Mesenchymal stem cell (in vitro differentiated cells and primary cell): ENCODE data around the gene ATRNL1.

Source experiments
- DNase-seq: peaks from one replicate; pipeline ENCODE4 v3.0.0-alpha.2; 2013
- H2AFZ ChIP-seq: one replicate; pipeline ENCODE4 v1.6.1; 2013; ENCODE audit warnings: low read depth, mild to moderate bottlenecking, control low read depth, inconsistent platforms, low read length, moderate library complexity
- H2AK5ac ChIP-seq: 2 replicates; pipeline ENCODE4 v1.6.1; 2013; ENCODE audit warnings: low read length, moderate library complexity, mild to moderate bottlenecking, inconsistent platforms; ENCODE audit not compliant: severe bottlenecking
- H2BK120ac ChIP-seq: one replicate; pipeline ENCODE4 v1.6.1; 2013; ENCODE audit warnings: low read depth, mild to moderate bottlenecking, inconsistent platforms, low read length, moderate library complexity
- H2BK12ac ChIP-seq, 2 experiments: one replicate each; pipeline ENCODE4 v1.6.1; 2013; ENCODE audit warnings: inconsistent platforms in 2 of 2, low read length in 2 of 2, mild to moderate bottlenecking in 2 of 2, moderate library complexity in 2 of 2, control low read depth in 1 of 2
- H2BK15ac ChIP-seq: one replicate; pipeline ENCODE4 v1.6.1; 2013; ENCODE audit warnings: mild to moderate bottlenecking, low read depth, inconsistent platforms; ENCODE audit not compliant: poor library complexity, severe bottlenecking
- H2BK5ac ChIP-seq: 2 replicates; pipeline ENCODE4 v1.6.1; 2013; ENCODE audit warnings: low read depth, mild to moderate bottlenecking, low read length, control low read depth, inconsistent platforms; ENCODE audit not compliant: poor library complexity, severe bottlenecking
- H3K14ac ChIP-seq, 2 experiments: one replicate each; pipeline ENCODE4 v1.6.1; 2013; ENCODE audit warnings: inconsistent platforms in 2 of 2, low read length in 2 of 2, control low read depth in 1 of 2, mild to moderate bottlenecking in 1 of 2, moderate library complexity in 1 of 2
- H3K18ac ChIP-seq, 2 experiments: one replicate each; pipeline ENCODE4 v1.6.1; 2013; ENCODE audit warnings: inconsistent platforms in 2 of 2, low read length in 2 of 2, control low read depth in 1 of 2, low read depth in 1 of 2, mild to moderate bottlenecking in 1 of 2
- H3K23ac ChIP-seq, 2 experiments: one replicate each; pipeline ENCODE4 v1.6.1; 2013; ENCODE audit warnings: inconsistent platforms in 2 of 2, low read length in 2 of 2, mild to moderate bottlenecking in 2 of 2, moderate library complexity in 2 of 2, control low read depth in 1 of 2
- H3K27ac ChIP-seq: 2 replicates; pipeline ENCODE4 v1.5.1; 2013; ENCODE audit warnings: mild to moderate bottlenecking, moderate library complexity, low read length, control low read depth, inconsistent platforms; ENCODE audit not compliant: poor library complexity, severe bottlenecking
- H3K27me3 ChIP-seq, 2 experiments: 2 replicates each; pipeline versions ENCODE4 v1.6.1 to v1.7.0; 2013; ENCODE audit warnings: low read length in 2 of 2, mild to moderate bottlenecking in 2 of 2, moderate library complexity in 2 of 2, control low read depth in 1 of 2, inconsistent platforms in 1 of 2; ENCODE audit not compliant: control insufficient read depth in 1 of 2, insufficient read depth in 1 of 2
- H3K36me3 ChIP-seq, 2 experiments: 2 replicates each; pipeline versions ENCODE4 v1.6.1 to v1.7.0; 2013; ENCODE audit warnings: low read length in 2 of 2, control low read depth in 1 of 2, inconsistent platforms in 1 of 2, low read depth in 1 of 2, mild to moderate bottlenecking in 1 of 2; ENCODE audit not compliant: insufficient read depth in 2 of 2, control insufficient read depth in 1 of 2
- H3K4ac ChIP-seq, 2 experiments: one replicate each; pipeline ENCODE4 v1.6.1; 2013; ENCODE audit warnings: inconsistent platforms in 2 of 2, low read length in 2 of 2, mild to moderate bottlenecking in 2 of 2, moderate library complexity in 2 of 2, control low read depth in 1 of 2, low read depth in 1 of 2
- H3K4me1 ChIP-seq: 2 replicates; pipeline ENCODE4 v1.6.1; 2013; ENCODE audit warnings: low read depth, low read length, control low read depth; ENCODE audit not compliant: control insufficient read depth, insufficient read depth
- H3K4me2 ChIP-seq: 2 replicates; pipeline ENCODE4 v1.6.1; 2013; ENCODE audit warnings: low read length, mild to moderate bottlenecking, inconsistent platforms; ENCODE audit not compliant: poor library complexity, severe bottlenecking
- H3K4me3 ChIP-seq, 2 experiments: 2 replicates each; pipeline versions ENCODE4 v1.5.1 to v1.7.0; 2013; ENCODE audit warnings: low read length in 2 of 2, mild to moderate bottlenecking in 2 of 2, control low read depth in 1 of 2, low read depth in 1 of 2; ENCODE audit not compliant: insufficient read depth in 1 of 2
- H3K79me1 ChIP-seq: replicated peaks from 2 replicates; pipeline ENCODE4 v1.6.1; 2013; ENCODE audit warnings: mild to moderate bottlenecking, control low read depth, low read length, inconsistent platforms; ENCODE audit not compliant: poor library complexity, severe bottlenecking
- H3K9ac ChIP-seq: 2 replicates; pipeline ENCODE4 v1.7.0; 2013; ENCODE audit warnings: mild to moderate bottlenecking, low read length, moderate library complexity
- H3K9me3 ChIP-seq: 2 replicates; pipeline ENCODE4 v1.7.0; 2013; ENCODE audit warnings: mild to moderate bottlenecking, low read length; ENCODE audit not compliant: control insufficient read depth
- H4K8ac ChIP-seq: one replicate; pipeline ENCODE4 v1.6.1; 2013; ENCODE audit warnings: inconsistent platforms, mild to moderate bottlenecking, low read length, moderate library complexity
- H4K91ac ChIP-seq: one replicate; pipeline ENCODE4 v1.6.1; 2013; ENCODE audit warnings: mild to moderate bottlenecking, low read length, inconsistent platforms
- WGBS: methylation state at CpG from one replicate; pipeline ENCODE4 v1.1.7; 2013; ENCODE audit warnings: mixed read lengths; 5-methylcytosine and 5-hydroxymethylcytosine counted together

The ATRNL1 gene

GRCh38 chr10:115931309-115931708 lies 838.1 kb downstream of the ATRNL1 start:
- H3K27ac ChIP-seq, result no peak overlapping the region
- no peaks in the 10 kb centered on the region for H3K27me3 ChIP-seq
- H3K79me1 ChIP-seq, result no peaks in the 10 kb centered on the region
- H3K4me3 ChIP-seq, result no peak overlapping the region
- no peaks in the 10 kb centered on the region for H3K9me3 ChIP-seq
- no peak overlapping the region for H2AK5ac ChIP-seq
- no peak overlapping the region for H4K91ac ChIP-seq
- H3K4ac ChIP-seq, result no peak overlapping the region
- WGBS, result 97% methylated on average over 1 of the region's 2 CpGs
- no peak overlapping the region for H3K14ac ChIP-seq
- H4K8ac ChIP-seq, result no peak overlapping the region
- H3K36me3 ChIP-seq, result no peaks in the 10 kb centered on the region
- no peak overlapping the region for H2AFZ ChIP-seq
- no peak overlapping the region for H3K23ac ChIP-seq
- no peak overlapping the region for H3K9ac ChIP-seq
- no peak overlapping the region for H3K4me2 ChIP-seq
- H3K18ac ChIP-seq, result no peak overlapping the region
- no peaks in the 10 kb centered on the region for H3K4me1 ChIP-seq
- DNase-seq, result no peak
- no peak overlapping the region for H2BK12ac ChIP-seq
- no peak overlapping the region for H2BK15ac ChIP-seq
- no peak overlapping the region for H2BK5ac ChIP-seq
- H2BK120ac ChIP-seq, result no peak overlapping the region

GRCh38 chr10:115932099-115932498 lies 838.9 kb downstream of the ATRNL1 start:
- Histone ChIP-seq H3K23ac (no peak overlapping the region), H2BK120ac (no peak overlapping the region), H3K79me1 (no peaks in the 10 kb centered on the region), H2BK15ac (no peak overlapping the region), H4K91ac (no peak overlapping the region), H3K4me1 (no peaks in the 10 kb centered on the region), H2BK12ac (no peak overlapping the region), H3K27ac (no peak overlapping the region), H3K4me2 (no peak overlapping the region), H3K27me3 (no peaks in the 10 kb centered on the region), H3K14ac (no peak overlapping the region), H3K36me3 (no peaks in the 10 kb centered on the region), H4K8ac (no peak overlapping the region), H3K9me3 (no peaks in the 10 kb centered on the region), H3K18ac (no peak overlapping the region), H3K4ac (no peak overlapping the region), H3K4me3 (no peak overlapping the region), H2AFZ (no peak overlapping the region), H2BK5ac (no peak overlapping the region), H2AK5ac (no peak overlapping the region), H3K9ac (no peak overlapping the region)
- WGBS, result 100% methylated on average over 1 of the region's 2 CpGs
- DNase-seq, result no peak

GRCh38 chr10:115933098-115933497 lies 839.9 kb downstream of the ATRNL1 start:
- no peak overlapping the region for H3K9ac ChIP-seq
- no peak overlapping the region for H2BK12ac ChIP-seq
- H3K4me3 ChIP-seq, result no peak overlapping the region
- no peak overlapping the region for H2BK15ac ChIP-seq
- H2AK5ac ChIP-seq, result no peak overlapping the region
- WGBS, result 97% methylated on average over 2 of the region's 2 CpGs
- H2AFZ ChIP-seq, result no peak overlapping the region
- no peak overlapping the region for H3K4ac ChIP-seq
- H3K4me1 ChIP-seq, result no peaks in the 10 kb centered on the region
- no peaks in the 10 kb centered on the region for H3K36me3 ChIP-seq
- no peak for DNase-seq
- H3K4me2 ChIP-seq, result no peak overlapping the region
- no peak overlapping the region for H4K8ac ChIP-seq
- no peak overlapping the region for H4K91ac ChIP-seq
- H2BK120ac ChIP-seq, result no peak overlapping the region
- no peaks in the 10 kb centered on the region for H3K9me3 ChIP-seq
- no peaks in the 10 kb centered on the region for H3K27me3 ChIP-seq
- no peak overlapping the region for H3K27ac ChIP-seq
- no peak overlapping the region for H3K14ac ChIP-seq
- H3K79me1 ChIP-seq, result no peaks in the 10 kb centered on the region
- H3K18ac ChIP-seq, result no peak overlapping the region
- no peak overlapping the region for H2BK5ac ChIP-seq
- no peak overlapping the region for H3K23ac ChIP-seq

- H3K4me3 ChIP-seq, result no peak overlapping the region
- no peaks in the 10 kb centered on the region for H3K4me1 ChIP-seq
- no peak overlapping the region for H2BK12ac ChIP-seq
- no peak for DNase-seq
- no peak overlapping the region for H3K23ac ChIP-seq
- H2BK5ac ChIP-seq, result no peak overlapping the region
- H3K4me2 ChIP-seq, result no peak overlapping the region
- no peak overlapping the region for H2BK120ac ChIP-seq
- H2AFZ ChIP-seq, result no peak overlapping the region
- no peak overlapping the region for H3K18ac ChIP-seq
- no peak overlapping the region for H3K9ac ChIP-seq
- 100% methylated on average over 2 of the region's 2 CpGs for WGBS
- no peaks in the 10 kb centered on the region for H3K36me3 ChIP-seq
- no peaks in the 10 kb centered on the region for H3K9me3 ChIP-seq
- no peak overlapping the region for H3K14ac ChIP-seq
- no peaks in the 10 kb centered on the region for H3K27me3 ChIP-seq
- no peak overlapping the region for H4K8ac ChIP-seq
- no peak overlapping the region for H3K27ac ChIP-seq
- no peak overlapping the region for H2AK5ac ChIP-seq
- H3K4ac ChIP-seq, result no peak overlapping the region
- no peaks in the 10 kb centered on the region for H3K79me1 ChIP-seq
- H2BK15ac ChIP-seq, result no peak overlapping the region
- H4K91ac ChIP-seq, result no peak overlapping the region
Measured at GRCh38 chr10:115935731-115936130, 842.6 kb downstream of the ATRNL1 start.
